OCI-LY7 (cell line): ENCODE data around the gene TCFL5. TPM values are rescaled to one million over a fixed set of nuclear protein-coding genes. Genes with fewer than 3 reads are reported as not detected.

Source experiments
- BruUV-seq: library from RNA; stranded (reverse); fragments of 400-500 nt; replicated peaks from 2 replicates; lab custom pipeline; 2021; lab: Mats Ljungman, UMichigan
- CTCF ChIA-PET: fragments of 300-600 bp; sonication (Branson Sonifier 250); formaldehyde crosslinking; loops from one replicate; lab custom pipeline; 2022; ENCODE audit warnings: antibody characterized with exemption; ENCODE audit not compliant: unreplicated experiment; lab: Charles Lee
- POLR2A ChIA-PET: fragments of 300-600 bp; sonication (Branson Sonifier 250); formaldehyde crosslinking; loops from one replicate; lab custom pipeline; 2022; ENCODE audit warnings: antibody characterized with exemption; lab: Charles Lee
- DNase-seq: peaks from one replicate; pipeline ENCODE4 v3.0.0-alpha.2; 2015; ENCODE audit warnings: low spot score
- H2AFZ ChIP-seq: fragments of 200-600 bp; sonication (generic), shearing (Covaris generic); 2 replicates; pipeline ENCODE4 v1.6.1; 2014; ENCODE audit warnings: mild to moderate bottlenecking, antibody characterized with exemption, low read length, moderate library complexity
- H3K27ac ChIP-seq: fragments of 200-600 bp; sonication (generic); 2 replicates; pipeline ENCODE4 v1.5.1; 2014; ENCODE audit warnings: mixed run types, low read depth, mild to moderate bottlenecking, moderate library complexity, low read length, inconsistent platforms; ENCODE audit not compliant: poor library complexity, severe bottlenecking
- H3K36me3 ChIP-seq: fragments of 200-600 bp; sonication (generic); 2 replicates; pipeline ENCODE4 v1.6.1; 2014; ENCODE audit warnings: mild to moderate bottlenecking, antibody characterized with exemption, low read length, moderate library complexity, mixed read lengths; ENCODE audit not compliant: insufficient read depth
- H3K4me1 ChIP-seq: fragments of 200-600 bp; sonication (generic); 2 replicates; pipeline ENCODE4 v1.5.1; 2014; ENCODE audit warnings: mild to moderate bottlenecking, low read length; ENCODE audit not compliant: insufficient read depth, poor library complexity, severe bottlenecking
- H3K4me2 ChIP-seq: fragments of 200-600 bp; sonication (generic); 2 replicates; pipeline ENCODE4 v1.6.1; 2014; ENCODE audit warnings: mild to moderate bottlenecking, low read length
- H3K4me3 ChIP-seq: fragments of 200-600 bp; sonication (generic); 2 replicates; pipeline ENCODE4 v1.5.1; 2014; ENCODE audit warnings: mild to moderate bottlenecking, low read depth, low read length; ENCODE audit not compliant: poor library complexity, severe bottlenecking
- H3K79me2 ChIP-seq: fragments of 200-600 bp; sonication (generic); 2 replicates; pipeline ENCODE4 v1.6.1; 2016; ENCODE audit warnings: low read depth, mild to moderate bottlenecking, low read length, moderate library complexity, mixed read lengths; ENCODE audit not compliant: insufficient read depth
- H3K9me2 ChIP-seq: fragments of 200-600 bp; sonication (generic); 2 replicates; pipeline ENCODE4 v1.6.1; 2016; ENCODE audit warnings: mild to moderate bottlenecking, low read length, mixed read lengths; ENCODE audit not compliant: insufficient read depth
- H3K9me3 ChIP-seq: fragments of 200-600 bp; sonication (generic); 2 replicates; pipeline ENCODE4 v1.6.1; 2014; ENCODE audit warnings: mild to moderate bottlenecking, mixed run types, low read length, mixed read lengths
- H4K20me1 ChIP-seq: fragments of 200-600 bp; sonication (generic); 2 replicates; pipeline ENCODE4 v1.6.1; 2014; ENCODE audit warnings: mild to moderate bottlenecking, antibody characterized with exemption, low read length, moderate library complexity, mixed read lengths; ENCODE audit not compliant: insufficient read depth
- CTCF ChIP-seq: fragments of 200-600 bp; sonication (generic); conservative IDR thresholded peaks from 2 replicates; pipeline ENCODE4 v1.5.1; 2014; ENCODE audit warnings: mild to moderate bottlenecking, antibody characterized with exemption, low read length, moderate library complexity, mixed read lengths
- EZH2phosphoT487 ChIP-seq: fragments of 200-600 bp; sonication (generic); IDR thresholded peaks from 2 replicates; pipeline ENCODE4 v1.6.1; 2018; ENCODE audit warnings: low read depth, borderline replicate concordance, mild to moderate bottlenecking, mixed run types, antibody characterized with exemption, low read length, moderate library complexity, mixed read lengths
- intact Hi-C: fragments of 100-400 bp; cut with micrococcal nuclease; formaldehyde crosslinking; loops from one replicate; pipeline ENCODE4 v1.10.0; 2022; ENCODE audit not compliant: unreplicated experiment
- total RNA-seq, 2 experiments: library from RNA; depleted of rRNA in 1 of 2; stranded (reverse); fragments of >200 nt in 1 of 2; shearing (Covaris generic) in 1 of 2; gene quantifications; 2 replicates each; pipeline ENCODE4 v1.2.3, GENCODE V29; 2014 to 2022

Gene TCFL5
- total RNA-seq, 2 experiments from 2014 or later = 8.7 to 9.5 TPM

DNA sequence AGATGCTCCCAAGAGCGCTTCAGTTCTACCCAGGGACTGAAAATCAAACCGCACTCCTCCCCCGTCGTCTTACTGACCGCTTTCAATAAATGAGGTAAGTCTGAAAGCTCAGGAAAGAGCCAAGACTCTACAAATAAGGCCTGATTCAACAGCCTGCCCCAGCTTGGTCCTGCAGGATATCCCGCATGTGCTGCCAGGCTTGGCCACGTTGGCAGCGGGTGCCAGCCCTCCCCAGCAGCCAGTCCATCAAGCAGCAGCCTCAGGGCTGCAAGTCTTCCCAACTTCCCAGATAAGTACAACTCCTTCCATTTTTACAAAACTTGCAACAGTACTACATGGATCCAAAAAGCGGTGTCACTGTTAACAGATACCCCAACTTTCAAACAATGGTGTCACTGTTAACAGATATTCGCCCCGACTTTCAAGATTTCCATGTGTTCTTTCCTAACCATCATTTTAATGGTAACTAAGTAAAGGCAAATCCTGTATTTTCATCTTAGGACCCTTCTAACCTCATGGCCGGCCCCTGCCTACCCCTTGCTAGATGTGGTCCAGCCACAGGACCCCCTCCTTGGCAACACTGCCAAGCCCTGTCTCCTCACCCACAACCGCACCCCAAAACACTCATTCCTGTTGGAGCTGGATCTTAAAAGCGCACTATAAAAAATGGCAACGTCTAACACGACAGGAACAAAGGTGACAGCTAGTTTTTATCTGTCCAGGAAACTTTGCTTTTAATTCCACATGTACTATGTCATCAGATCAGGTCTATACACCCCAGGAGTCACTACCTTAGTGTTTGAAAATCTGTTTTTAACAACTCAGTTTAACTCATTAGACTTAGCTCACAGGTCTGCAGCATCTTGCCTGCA, 36.7 kb upstream of the TCFL5 start:
- CTCF ChIA-PET = no interaction called here
- H3K4me2 ChIP-seq = no peak overlapping the region
- no peaks in the 10 kb centered on the region for H4K20me1 ChIP-seq
- H3K36me3 ChIP-seq = peaks cover 73% of the 10 kb centered on the region
- no peak for TF ChIP-seq CTCF
- no peak for TF ChIP-seq EZH2phosphoT487
- H3K9me2 ChIP-seq = no peaks in the 10 kb centered on the region
- DNase-seq = no peak
- H3K4me1 ChIP-seq = peaks cover 15% of the 10 kb centered on the region
- no peak overlapping the region for H3K4me3 ChIP-seq
- H3K27ac ChIP-seq = no peak overlapping the region
- H2AFZ ChIP-seq = no peak overlapping the region
- BruUV-seq = no TSS peak
- intact Hi-C loops = no loop called here
- no peaks in the 10 kb centered on the region for H3K79me2 ChIP-seq
- H3K9me3 ChIP-seq = no peaks in the 10 kb centered on the region
- POLR2A ChIA-PET = interaction anchor here (1.4 kb wide), 1 partner anchor 55 kb away, joined by 4 read pairs; no protein-coding TSS in a partner anchor

DNA sequence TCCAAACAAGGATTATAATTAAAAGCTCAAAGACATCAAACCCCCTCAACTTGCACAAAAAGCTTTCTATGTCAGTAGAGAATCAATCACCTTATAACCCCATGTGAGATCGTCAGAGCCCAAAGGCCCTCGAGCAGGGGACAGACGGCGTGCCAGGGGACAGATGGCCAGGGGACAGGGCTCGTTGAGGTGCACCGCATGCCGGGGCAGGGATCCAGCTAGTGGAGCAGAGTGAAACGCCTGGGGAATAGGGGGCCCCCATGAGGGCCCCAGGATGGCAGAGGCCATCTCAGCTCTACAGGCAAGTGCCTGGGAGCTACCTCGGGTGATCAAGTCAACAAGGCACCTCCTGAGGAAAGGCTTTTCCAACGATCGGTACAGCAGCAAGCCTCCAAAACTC, 36.0 kb upstream of the TCFL5 start:
- peaks cover 15% of the 10 kb centered on the region for H3K4me1 ChIP-seq
- POLR2A ChIA-PET = no interaction called here
- intact Hi-C loops = no loop called here
- BruUV-seq = no TSS peak
- no peaks in the 10 kb centered on the region for H3K9me2 ChIP-seq
- DNase-seq = no peak
- H4K20me1 ChIP-seq = no peaks in the 10 kb centered on the region
- TF ChIP-seq EZH2phosphoT487 (no peak), CTCF (no peak)
- no peak overlapping the region for H3K27ac ChIP-seq
- CTCF ChIA-PET = no interaction called here
- no peaks in the 10 kb centered on the region for H3K9me3 ChIP-seq
- H3K4me2 ChIP-seq = no peak overlapping the region
- no peaks in the 10 kb centered on the region for H3K79me2 ChIP-seq
- H2AFZ ChIP-seq = no peak overlapping the region
- H3K36me3 ChIP-seq = peaks cover 73% of the 10 kb centered on the region
- H3K4me3 ChIP-seq = no peak overlapping the region

- no peak for DNase-seq
- Histone ChIP-seq H3K27ac (no peak overlapping the region), H3K9me2 (no peaks in the 10 kb centered on the region), H3K79me2 (no peaks in the 10 kb centered on the region), H3K4me2 (no peak overlapping the region), H3K4me1 (peaks cover 15% of the 10 kb centered on the region), H3K36me3 (peaks cover 73% of the 10 kb centered on the region), H3K9me3 (no peaks in the 10 kb centered on the region), H2AFZ (no peak overlapping the region), H4K20me1 (no peaks in the 10 kb centered on the region), H3K4me3 (no peak overlapping the region)
- TF ChIP-seq CTCF (no peak), EZH2phosphoT487 (no peak)
- BruUV-seq = no TSS peak
- ChIA-PET POLR2A (no interaction called here), CTCF (no interaction called here)
- intact Hi-C loops = no loop called here
Observed at GRCh38 chr20:62896526-62896925, 34.9 kb upstream of the TCFL5 start.
